HG02759 (cell line): ENCODE data around the gene ADGRG3.
"Not testable (repeated sequence)": the region's sequence is repeated elsewhere in the genome, so short reads cannot be mapped to it uniquely, and the experiment has no call there.

Source experiments
- ATAC-seq: cut with Tn5 transposase; IDR thresholded peaks from one replicate; pipeline ENCODE4 v1.9.1; 2021; ENCODE audit warnings: mild to moderate bottlenecking, moderate library complexity; ENCODE audit not compliant: unreplicated experiment

ADGRG3 gene

DNA sequence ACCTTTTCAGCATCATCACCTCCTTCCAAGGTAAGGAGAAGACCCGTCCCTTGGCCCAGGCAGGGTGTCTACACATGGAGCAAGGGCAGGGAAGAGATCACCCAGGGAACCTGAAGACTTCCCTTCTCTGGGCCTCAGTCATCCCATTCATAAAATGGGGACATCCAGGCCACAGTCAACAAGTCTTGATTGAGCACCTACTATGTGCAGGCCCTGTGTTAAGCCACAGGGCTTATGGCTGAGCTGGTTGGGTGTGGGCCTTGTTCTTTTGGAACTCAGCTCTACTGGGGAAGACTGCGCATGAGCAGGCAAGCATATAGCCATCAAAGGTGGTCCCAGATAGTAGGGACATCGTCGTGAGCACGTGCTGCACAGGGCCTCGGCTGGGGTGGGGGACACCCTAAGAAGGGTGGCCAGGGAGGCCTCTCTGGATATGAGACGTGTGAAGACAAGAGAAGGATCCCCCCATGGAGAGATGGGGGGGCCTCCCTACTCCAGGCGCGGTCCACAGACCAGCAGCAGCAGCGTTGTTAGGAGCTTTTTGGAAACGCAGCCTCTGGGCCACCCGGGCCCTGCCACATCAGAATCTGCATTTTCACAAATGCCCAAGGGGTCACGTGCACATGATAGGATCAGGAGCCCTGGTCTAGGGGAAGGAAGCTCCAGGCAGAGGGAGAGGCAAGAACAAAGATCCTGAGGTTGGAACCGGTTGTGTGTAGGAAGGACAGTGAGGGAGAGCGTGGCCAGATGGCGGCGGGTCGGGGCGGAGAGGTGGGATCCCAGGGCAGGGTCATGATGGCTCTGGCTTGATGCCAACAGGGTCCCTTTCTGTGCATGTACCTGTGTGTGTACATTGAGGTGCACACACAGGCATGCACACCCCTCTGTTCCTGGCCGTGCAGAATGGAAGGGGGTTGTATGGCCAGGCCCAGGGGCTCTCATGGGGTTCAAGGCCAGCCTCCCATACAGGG, 5.9 kb upstream of the ADGRG3 start:
- ATAC-seq: no peak

DNA sequence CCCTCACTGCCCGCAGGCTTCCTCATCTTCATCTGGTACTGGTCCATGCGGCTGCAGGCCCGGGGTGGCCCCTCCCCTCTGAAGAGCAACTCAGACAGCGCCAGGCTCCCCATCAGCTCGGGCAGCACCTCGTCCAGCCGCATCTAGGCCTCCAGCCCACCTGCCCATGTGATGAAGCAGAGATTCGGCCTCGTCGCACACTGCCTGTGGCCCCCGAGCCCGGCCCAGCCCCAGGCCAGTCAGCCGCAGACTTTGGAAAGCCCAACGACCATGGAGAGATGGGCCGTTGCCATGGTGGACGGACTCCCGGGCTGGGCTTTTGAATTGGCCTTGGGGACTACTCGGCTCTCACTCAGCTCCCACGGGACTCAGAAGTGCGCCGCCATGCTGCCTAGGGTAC, 4.7 kb upstream of the ADGRG3 start:
- ATAC-seq: no peak

DNA sequence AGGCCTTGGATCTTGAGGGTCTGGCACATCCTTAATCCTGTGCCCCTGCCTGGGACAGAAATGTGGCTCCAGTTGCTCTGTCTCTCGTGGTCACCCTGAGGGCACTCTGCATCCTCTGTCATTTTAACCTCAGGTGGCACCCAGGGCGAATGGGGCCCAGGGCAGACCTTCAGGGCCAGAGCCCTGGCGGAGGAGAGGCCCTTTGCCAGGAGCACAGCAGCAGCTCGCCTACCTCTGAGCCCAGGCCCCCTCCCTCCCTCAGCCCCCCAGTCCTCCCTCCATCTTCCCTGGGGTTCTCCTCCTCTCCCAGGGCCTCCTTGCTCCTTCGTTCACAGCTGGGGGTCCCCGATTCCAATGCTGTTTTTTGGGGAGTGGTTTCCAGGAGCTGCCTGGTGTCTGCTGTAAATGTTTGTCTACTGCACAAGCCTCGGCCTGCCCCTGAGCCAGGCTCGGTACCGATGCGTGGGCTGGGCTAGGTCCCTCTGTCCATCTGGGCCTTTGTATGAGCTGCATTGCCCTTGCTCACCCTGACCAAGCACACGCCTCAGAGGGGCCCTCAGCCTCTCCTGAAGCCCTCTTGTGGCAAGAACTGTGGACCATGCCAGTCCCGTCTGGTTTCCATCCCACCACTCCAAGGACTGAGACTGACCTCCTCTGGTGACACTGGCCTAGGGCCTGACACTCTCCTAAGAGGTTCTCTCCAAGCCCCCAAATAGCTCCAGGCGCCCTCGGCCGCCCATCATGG, 4.0 kb upstream of the ADGRG3 start:
- ATAC-seq: no peak

DNA sequence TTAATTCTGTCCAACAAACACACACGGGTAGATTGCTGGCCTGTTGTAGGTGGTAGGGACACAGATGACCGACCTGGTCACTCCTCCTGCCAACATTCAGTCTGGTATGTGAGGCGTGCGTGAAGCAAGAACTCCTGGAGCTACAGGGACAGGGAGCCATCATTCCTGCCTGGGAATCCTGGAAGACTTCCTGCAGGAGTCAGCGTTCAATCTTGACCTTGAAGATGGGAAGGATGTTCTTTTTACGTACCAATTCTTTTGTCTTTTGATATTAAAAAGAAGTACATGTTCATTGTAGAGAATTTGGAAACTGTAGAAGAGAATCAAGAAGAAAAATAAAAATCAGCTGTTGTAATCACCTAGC, 3.5 kb upstream of the ADGRG3 start:
- no peak for ATAC-seq

DNA sequence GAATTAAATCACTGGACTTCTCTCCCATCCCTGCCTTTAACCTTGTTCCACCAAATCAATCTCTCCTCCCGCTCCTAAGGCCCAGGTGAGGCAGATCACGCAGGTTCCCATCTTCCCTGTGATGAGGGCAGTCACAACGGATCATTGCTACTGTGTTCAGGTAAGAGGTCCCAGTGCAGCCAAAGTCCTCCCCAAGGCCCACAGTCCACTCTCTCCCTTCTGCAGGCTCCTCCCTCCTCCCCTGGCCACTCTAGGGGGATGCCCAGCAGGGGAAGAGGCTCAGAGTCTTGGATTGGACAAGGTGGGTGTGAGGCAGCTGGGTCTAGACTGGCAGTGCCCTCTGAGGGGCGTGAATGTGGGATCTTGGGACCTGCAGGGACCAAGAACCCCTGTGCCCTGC, 2.6 kb upstream of the ADGRG3 start:
- ATAC-seq: no peak

DNA sequence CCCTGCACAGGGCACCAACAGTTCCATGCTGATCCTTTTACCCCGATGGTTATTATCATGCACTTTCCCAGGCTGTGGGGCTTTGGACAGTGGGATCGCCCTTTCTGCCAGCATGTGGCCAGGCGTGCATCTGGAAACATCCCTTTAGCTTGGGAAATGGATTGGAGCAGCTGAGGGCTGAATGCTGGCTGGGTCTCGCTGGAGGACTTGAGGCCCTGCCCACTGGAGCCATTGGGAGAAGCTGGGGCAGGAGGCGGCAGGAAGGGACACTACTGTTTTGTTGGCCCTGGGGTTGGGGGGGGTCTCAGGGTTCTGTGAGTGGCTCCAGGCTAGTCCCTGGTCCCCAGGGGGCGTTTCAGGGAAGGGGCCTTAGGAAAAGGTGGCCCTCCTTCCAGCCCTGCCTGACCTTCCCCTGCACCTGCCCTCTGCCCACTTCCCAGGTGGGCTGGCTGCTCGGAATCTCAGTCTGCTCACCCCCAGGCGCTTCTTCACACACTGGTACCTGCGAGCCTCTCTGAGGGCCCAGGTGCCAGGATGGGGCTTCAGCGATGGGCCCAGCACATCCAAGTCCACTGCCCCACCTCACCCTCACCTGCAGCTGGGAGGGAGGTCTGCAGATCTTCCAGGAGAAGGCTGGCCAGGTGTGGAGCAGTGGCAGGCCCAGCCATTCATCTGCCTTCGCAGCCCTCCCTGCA, 1.6 kb upstream of the ADGRG3 start:
- no peak for ATAC-seq

DNA sequence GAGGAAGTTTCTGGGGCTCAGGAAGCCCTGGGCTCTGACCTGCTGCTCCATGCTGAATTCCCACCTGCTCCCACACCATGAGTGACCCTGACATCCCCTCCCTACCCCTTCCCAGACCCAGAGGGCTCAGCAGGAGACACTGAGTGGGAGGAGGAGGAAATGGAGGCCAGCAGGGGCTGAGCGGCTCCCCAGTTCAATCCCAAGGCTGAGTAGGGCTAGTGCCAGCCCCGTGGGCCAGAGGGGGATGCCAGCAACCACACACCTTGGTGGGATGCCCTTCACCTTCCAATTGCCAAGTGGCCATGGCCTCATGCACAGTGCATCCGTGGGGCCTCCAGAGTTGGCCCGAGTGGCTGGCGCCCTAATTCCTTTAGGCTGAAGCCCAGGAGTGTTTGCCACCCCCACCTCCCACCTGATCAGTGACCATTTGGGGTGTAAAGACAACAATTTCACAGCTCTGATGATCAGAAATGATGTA, 1.0 kb upstream of the ADGRG3 start:
- no peak for ATAC-seq

DNA sequence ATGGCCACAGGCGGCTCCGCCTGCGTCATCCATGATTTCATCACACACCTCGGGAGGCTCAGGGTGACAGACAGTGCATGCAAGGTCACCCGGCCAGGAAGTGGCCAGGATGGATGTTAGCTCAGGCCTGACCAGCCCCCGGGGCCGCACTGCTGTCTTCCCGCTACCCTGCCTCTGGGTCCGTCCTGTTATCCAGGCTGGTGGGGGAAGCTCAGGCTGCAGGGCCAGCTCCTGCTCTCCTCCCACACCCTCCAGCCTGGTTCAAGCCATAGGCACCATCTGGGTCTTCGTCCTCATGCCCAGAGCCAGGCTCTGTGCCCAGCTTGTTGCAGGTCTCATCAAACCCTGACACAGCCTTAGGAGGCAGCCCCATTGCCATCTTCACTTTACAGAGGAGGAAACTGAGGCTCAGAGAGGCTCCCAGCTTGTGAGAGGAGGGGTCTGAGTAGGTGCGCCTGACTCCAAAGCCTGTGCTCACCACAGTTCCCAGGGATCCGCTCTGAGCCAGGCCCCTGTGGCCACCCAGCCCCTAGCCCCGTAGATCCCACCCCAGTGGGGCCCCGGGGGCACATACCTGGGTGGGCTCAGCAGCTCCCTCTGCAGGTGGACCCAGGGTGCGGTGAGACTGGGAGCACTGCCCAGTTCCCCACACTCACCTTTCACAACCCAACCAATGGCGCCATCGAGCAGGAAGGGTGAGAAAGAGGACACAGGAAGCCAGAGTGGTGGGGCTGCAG, 412 bp upstream of the ADGRG3 start:
- no peak for ATAC-seq

DNA sequence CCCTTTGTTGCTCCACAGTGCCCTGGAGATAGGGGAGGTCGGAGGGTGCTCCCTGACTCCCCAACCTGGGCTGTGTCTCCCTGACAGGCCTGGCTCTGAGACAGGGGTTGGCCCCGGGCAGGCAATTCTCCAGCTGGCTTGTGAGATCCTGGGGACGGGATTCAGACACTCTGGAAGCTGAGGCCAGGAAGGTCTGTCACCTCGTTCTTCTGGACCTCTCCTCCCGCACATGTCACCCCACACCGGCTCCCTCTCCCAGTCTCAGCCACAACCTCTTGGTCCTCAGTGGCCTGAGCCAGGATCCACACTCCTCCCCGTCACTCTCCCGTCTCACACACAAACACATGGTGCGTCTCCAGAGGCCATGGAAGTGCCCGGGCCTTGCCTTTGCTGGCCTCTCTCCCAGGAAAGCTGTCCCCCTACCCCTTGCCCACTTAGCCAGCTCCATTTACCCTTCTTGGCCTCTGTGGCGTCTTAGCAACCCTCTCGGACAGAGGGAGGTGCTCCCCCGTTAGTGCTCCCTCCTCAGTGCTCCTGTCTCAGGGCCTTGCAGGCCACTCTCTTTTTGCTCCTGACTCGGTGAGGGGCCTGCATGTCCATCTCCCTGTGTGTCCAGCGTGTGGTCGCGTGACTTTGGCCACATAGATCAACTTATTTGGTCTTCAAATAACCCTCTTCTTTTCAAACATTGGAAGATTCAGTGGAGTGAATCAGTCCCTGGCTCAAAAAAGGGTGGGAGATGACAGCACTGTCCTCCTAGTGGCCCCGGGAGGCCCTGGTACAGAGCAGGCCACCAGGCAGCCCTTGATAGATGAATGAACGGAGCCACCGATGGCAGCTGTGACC, 747 bp downstream of the ADGRG3 start:
- no peak for ATAC-seq

DNA sequence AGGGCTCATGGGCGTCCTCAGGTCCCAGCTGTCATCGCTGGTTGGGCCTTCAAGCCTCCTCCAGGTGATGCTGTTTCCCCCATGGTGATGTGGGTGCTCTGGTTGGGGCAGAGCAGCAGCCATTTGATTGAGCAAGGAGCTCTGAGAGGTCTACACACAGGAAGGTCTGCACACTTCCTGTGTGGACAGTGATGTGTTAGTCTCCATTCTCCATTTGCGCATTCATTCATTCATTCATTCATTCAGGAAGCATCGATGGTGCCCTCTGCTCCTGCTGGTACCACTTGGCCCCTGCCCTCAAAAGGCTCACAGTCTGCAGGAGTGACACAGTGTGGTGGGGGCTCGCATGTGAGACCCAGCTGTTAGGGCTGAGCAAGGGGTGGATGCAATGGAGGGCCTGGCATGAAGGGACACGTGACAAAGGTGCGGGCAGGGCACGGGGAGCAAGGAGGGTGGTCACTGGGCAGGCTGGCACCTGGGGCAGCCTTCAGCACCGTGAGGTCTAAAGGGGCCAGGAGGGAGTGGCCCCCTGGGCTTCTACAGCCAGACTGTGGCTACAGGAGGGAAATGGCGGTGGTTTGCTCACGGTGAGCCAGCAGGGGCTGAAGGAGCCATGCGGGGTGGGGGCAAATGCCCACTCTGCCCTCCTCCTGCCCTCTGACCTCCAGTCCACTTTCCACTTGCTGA, 1.5 kb downstream of the ADGRG3 start:
- ATAC-seq: no peak

DNA sequence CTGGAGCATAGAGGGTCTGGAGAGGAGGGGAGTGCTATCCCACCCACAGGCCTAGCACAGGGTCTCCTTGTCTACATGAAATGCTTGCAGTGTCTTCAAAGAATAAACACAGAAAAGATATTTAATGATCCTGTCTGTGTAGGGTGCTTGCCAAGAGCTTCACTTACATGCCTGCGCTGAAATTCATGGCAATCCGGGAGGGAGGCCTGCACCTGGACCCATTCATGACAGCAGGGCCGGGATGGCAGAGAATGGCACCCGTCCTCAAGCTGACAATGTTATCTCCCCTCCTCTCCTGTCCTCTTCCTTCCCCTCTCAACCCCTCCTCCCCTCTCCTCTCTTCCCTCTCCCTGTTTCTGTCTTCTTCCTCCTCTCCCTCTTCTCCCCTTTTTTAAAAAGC, 2.1 kb downstream of the ADGRG3 start:
- no peak for ATAC-seq

DNA sequence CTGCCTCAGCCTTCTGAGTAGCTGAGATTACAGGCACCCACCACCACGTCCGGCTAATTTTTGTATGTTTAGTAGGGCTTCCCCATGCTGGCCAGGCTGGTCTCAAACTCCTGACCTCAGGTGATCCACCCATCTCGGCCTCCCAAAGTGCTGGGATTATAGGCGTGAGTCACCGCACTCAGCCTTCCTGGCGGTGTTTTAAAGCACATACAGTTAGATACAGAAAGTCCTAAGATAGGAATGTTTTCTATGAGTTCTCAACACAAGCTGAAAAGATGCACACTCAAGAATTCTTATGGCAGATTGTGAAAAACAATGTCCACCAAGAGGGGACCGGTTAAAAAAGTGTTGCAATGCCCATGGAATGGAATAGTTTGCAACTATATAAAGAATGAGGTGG, 3.3 kb downstream of the ADGRG3 start:
- not testable (repeated sequence) for ATAC-seq

DNA sequence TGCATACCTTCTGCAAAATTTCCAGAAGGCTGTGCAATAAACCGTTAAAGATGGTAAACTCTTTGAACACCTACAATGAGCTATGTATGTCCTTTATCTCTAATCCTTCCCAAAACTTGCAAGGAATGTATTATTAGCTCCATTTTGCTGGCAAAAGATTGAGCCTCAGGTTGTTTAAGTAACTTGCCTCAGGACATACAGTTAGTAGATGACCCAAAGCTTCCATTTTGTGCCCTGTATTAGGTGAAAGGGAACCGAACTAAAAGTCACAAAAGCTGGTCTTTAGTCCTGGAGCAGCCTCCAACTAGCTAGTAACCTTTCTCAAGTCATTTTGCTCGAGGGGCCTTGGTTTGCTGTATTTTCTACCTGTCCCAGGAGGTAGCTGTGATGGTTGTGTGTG, 4.3 kb downstream of the ADGRG3 start:
- no peak for ATAC-seq

DNA sequence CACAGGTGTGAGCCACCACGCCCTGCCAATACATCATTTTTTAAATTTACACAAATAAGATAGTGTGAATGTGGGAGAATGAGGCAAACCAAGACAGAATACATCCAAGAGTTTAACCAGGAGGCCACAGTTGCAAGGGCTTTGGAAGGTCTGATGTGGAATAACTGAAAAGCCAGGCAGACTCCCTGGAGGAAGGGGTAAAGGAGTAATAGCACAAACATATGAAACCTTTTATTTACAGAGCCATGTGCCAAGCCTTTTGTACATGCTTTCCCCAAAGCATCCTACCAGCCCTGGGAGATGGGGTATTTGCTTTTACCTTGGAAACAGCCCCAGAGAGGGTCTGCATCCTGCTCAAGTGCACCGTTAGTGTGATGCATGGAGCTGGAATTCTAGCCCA, 4.7 kb downstream of the ADGRG3 start:
- no peak for ATAC-seq

DNA sequence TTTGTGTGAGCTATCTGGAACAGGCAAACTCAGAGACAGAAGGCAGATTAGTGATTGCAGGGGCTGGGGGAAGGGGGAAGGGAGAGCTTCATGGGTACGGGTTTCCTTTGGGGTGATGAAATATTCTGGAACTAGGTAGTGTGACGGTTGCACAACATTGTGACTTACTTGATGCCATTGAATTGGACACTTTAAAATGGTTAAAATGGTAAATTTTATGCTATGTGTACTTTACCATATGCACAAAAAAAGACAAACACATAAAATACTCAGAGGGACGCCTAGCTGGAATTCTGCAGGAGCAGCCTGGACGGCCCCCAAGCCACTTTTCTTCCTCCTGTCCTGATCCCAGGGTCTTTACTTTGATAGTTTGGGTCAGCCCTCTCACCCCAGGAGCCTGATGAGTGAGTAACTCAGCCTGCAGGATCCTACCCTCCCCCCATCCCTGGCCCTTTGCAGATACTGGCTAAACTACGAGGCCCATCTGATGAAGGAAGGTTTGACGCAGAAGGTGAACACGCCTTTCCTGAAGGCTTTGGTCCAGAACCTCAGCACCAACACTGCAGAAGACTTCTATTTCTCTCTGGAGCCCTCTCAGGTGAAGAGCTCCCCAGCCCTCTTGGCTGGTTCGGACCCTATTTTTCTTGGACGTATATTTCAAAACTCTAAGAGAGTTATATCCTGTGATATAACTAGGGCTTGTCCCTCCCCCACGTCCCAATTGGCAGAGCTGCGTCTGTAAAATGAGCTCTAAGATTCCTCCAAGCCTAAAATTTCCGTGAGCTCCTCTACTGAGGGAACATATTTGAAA, 7.8 kb downstream of the ADGRG3 start:
- no peak for ATAC-seq

DNA sequence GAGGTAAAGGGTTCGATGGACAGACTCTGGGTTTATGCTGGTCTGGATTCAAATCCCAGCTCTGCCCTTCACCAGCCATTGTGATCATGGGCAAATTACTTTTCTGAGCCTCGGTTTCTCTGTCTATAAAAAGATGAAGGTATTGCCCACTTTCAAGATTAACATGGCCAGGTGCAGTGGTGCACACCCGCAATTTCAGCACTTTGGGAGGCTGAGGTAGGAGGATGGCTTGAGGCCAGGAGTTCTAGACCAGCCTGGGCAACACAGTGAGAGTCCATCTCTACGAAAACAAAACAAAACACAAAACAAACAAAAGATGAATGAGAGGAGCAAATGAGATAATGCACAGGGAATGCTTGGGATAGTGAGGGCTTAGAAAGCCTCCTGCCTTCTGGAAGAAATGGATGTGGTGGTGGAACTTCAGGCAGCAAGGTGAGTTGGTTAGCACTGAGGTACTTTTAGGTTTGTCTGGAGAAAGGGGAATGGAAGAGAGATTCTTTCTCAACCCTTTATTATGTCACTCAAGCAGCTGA, 8.5 kb downstream of the ADGRG3 start:
- no peak for ATAC-seq

DNA sequence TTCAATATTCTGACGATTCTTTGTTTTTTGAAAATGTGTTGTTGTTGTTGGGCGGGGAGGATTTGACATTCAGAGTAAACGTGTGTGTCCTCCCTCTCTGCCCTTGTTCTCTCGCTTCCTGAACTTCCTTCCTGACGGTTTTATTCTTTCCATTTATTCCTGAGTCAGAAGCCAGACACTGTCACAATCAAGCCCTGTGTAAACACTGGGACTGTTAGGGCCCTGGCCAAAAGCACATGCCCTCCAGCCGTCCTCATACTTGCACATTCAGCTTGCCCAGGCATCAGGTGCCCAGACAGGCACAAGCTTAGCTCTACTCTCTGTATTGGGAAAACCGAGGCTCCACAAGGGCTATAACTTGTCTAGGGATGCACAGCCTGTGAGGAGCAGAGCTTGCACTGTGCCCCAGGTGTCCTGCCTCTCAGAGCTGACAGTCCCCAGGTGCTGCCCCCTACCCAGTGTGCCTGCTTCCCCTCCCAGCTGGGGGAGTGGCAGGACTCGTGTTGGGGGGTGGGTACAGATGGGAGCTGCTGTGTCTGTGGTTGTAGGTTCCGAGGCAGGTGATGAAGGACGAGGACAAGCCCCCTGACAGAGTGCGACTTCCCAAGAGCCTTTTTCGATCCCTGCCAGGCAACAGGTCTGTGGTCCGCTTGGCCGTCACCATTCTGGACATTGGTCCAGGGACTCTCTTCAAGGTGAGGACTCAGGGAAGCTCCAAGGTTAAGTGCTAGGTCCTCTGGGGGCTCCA, 9.7 kb downstream of the ADGRG3 start:
- ATAC-seq: no peak

DNA sequence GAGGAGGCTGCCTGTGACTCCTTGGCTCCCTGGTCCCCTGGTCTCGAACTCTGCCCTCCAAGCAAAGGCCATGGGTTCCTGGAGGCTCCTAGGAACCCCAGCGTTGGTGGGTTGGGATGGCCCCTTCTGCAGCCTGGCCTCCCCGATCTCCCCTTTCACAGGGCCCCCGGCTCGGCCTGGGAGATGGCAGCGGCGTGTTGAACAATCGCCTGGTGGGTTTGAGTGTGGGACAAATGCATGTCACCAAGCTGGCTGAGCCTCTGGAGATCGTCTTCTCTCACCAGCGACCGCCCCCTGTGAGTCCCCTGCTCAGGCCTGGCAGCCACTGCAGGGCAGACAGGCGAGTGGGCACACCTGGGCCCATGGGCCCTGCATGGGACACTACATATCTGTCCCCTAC, 10.9 kb downstream of the ADGRG3 start:
- no peak for ATAC-seq
